Islet of Langerhans (tissue), 1 donor: Measurements from ENCODE around the gene HPGDS.
"Not testable (repeated sequence)": the region's sequence is repeated elsewhere in the genome, so short reads cannot be mapped to it uniquely, and the experiment has no call there.

Experiments used
- FAIRE-seq: peaks from one replicate; lab custom pipeline; 2011; peaks lifted over from hg19 to GRCh38; lab: Jason Lieb, UNC

HPGDS gene

GRCh38 chr4:94342694-94343093 is at the start of gene HPGDS:
Gene HPGDS, minus strand, starts transcription at chr4:94342836. Its CDS starts 8,207 bp downstream, at chr4:94334629.
- no peak for FAIRE-seq

- FAIRE-seq: peak; percentile 92
These were observed 48.3 kb upstream of the HPGDS start for GRCh38 chr4:94390804-94391410.

- no peak for FAIRE-seq
These were observed 47.1 kb upstream of the HPGDS start for GRCh38 chr4:94389595-94390267.

GRCh38 chr4:94387965-94388364 is 45.3 kb upstream of the HPGDS start:
- FAIRE-seq: not testable (repeated sequence)

- not testable (repeated sequence) for FAIRE-seq
These were observed 42.8 kb upstream of the HPGDS start for GRCh38 chr4:94385452-94385851.

- not testable (repeated sequence) for FAIRE-seq
These were observed 40.3 kb upstream of the HPGDS start for GRCh38 chr4:94382891-94383290.

- no peak for FAIRE-seq
These were observed 35.4 kb upstream of the HPGDS start for GRCh38 chr4:94378047-94378446.

GRCh38 chr4:94377294-94377693 is 34.7 kb upstream of the HPGDS start:
- no peak for FAIRE-seq

- no peak for FAIRE-seq
These were observed 32.7 kb upstream of the HPGDS start for GRCh38 chr4:94375364-94375763.

GRCh38 chr4:94373752-94374151 is 31.1 kb upstream of the HPGDS start:
- FAIRE-seq: no peak

GRCh38 chr4:94372991-94373390 is 30.4 kb upstream of the HPGDS start:
- FAIRE-seq: no peak

GRCh38 chr4:94372228-94372978 is 29.8 kb upstream of the HPGDS start:
- FAIRE-seq: no peak

- no peak for FAIRE-seq
These were observed 28.7 kb upstream of the HPGDS start for GRCh38 chr4:94371290-94371689.

GRCh38 chr4:94370533-94371254 is 28.1 kb upstream of the HPGDS start:
- no peak for FAIRE-seq

GRCh38 chr4:94369046-94369445 is 26.4 kb upstream of the HPGDS start:
- FAIRE-seq: no peak

- no peak for FAIRE-seq
These were observed 25.8 kb upstream of the HPGDS start for GRCh38 chr4:94368459-94368858.

GRCh38 chr4:94365304-94365703 is 22.7 kb upstream of the HPGDS start:
- no peak for FAIRE-seq

- FAIRE-seq: no peak
These were observed 21.9 kb upstream of the HPGDS start for GRCh38 chr4:94364527-94364926.

GRCh38 chr4:94363136-94363655 is 20.6 kb upstream of the HPGDS start:
- no peak for FAIRE-seq

GRCh38 chr4:94359838-94360237 is 17.2 kb upstream of the HPGDS start:
- no peak for FAIRE-seq

GRCh38 chr4:94359221-94359620 is 16.6 kb upstream of the HPGDS start:
- no peak for FAIRE-seq

GRCh38 chr4:94358101-94358500 is 15.5 kb upstream of the HPGDS start:
- no peak for FAIRE-seq
